ENCODE data around the gene PITHD1.
A peak's percentile ranks its signal among the peaks of the same experiment; 100 is the strongest.
"Not testable (repeated sequence)": the region's sequence is repeated elsewhere in the genome, so short reads cannot be mapped to it uniquely, and the experiment has no call there.

PITHD1 gene

GRCh38 chr1:23816361-23816760 lies 38.1 kb downstream of the PITHD1 start:
- Mint-ChIP-seq H3K27me3 (ENCODE audit: low read depth) (no peaks in the 10 kb centered on the region), H3K4me1 (ENCODE audit: low read depth) (no peaks in the 10 kb centered on the region), H3K4me3 (no peak overlapping the region), H3K9me3 (no peaks in the 10 kb centered on the region), H3K36me3 (ENCODE audit: low read depth) (peaks cover 4% of the 10 kb centered on the region), H3K27ac (no peak overlapping the region)
- DNase-seq (ENCODE audit: low spot score) = no peak

- no peaks in the 10 kb centered on the region for H3K27me3 Mint-ChIP-seq (ENCODE audit: low read depth)
- no peak for DNase-seq (ENCODE audit: low spot score)
- no peaks in the 10 kb centered on the region for H3K9me3 Mint-ChIP-seq
- H3K27ac Mint-ChIP-seq = no peak overlapping the region
- no peak overlapping the region for H3K4me3 Mint-ChIP-seq
- peaks cover 4% of the 10 kb centered on the region for H3K36me3 Mint-ChIP-seq (ENCODE audit: low read depth)
- no peaks in the 10 kb centered on the region for H3K4me1 Mint-ChIP-seq (ENCODE audit: low read depth)
Measured at GRCh38 chr1:23816906-23817305, 38.7 kb downstream of the PITHD1 start.

- peaks cover under 1% of the 10 kb centered on the region for H3K36me3 Mint-ChIP-seq (ENCODE audit: low read depth)
- no peaks in the 10 kb centered on the region for H3K9me3 Mint-ChIP-seq
- peaks cover 2% of the 10 kb centered on the region for H3K4me1 Mint-ChIP-seq (ENCODE audit: low read depth)
- H3K27ac Mint-ChIP-seq = no peak overlapping the region
- no peak overlapping the region for H3K4me3 Mint-ChIP-seq
- H3K27me3 Mint-ChIP-seq (ENCODE audit: low read depth) = no peaks in the 10 kb centered on the region
- DNase-seq (ENCODE audit: low spot score) = no peak
Measured at GRCh38 chr1:23817633-23818032, 39.4 kb downstream of the PITHD1 start.

GRCh38 chr1:23823767-23824166 lies 45.5 kb downstream of the PITHD1 start:
- H3K27ac Mint-ChIP-seq = peak overlapping the region; percentile 60

GRCh38 chr1:23824711-23825075 lies 46.5 kb downstream of the PITHD1 start:
- no peaks in the 10 kb centered on the region for H3K9me3 Mint-ChIP-seq
- peaks cover 2% of the 10 kb centered on the region for H3K36me3 Mint-ChIP-seq (ENCODE audit: low read depth)
- no peaks in the 10 kb centered on the region for H3K27me3 Mint-ChIP-seq (ENCODE audit: low read depth)
- H3K4me3 Mint-ChIP-seq = peak overlapping the region; percentile 94
- peaks cover 15% of the 10 kb centered on the region for H3K4me1 Mint-ChIP-seq (ENCODE audit: low read depth)
- no peak for DNase-seq (ENCODE audit: low spot score)
- H3K27ac Mint-ChIP-seq = peak overlapping the region; percentile 90

More at GRCh38 chr1:23823767-23824166, 45.5 kb downstream of the PITHD1 start:
- Mint-ChIP-seq H3K36me3 (ENCODE audit: low read depth) (peaks cover 2% of the 10 kb centered on the region), H3K4me3 (peak overlapping the region; percentile 94), H3K27me3 (ENCODE audit: low read depth) (no peaks in the 10 kb centered on the region), H3K4me1 (ENCODE audit: low read depth) (peaks cover 15% of the 10 kb centered on the region), H3K9me3 (no peaks in the 10 kb centered on the region)
- no peak for DNase-seq (ENCODE audit: low spot score)

GRCh38 chr1:23825076-23825761 lies 47.0 kb downstream of the PITHD1 start, which contains the start of gene HMGCL:
Gene HMGCL (minus strand): TSS chr1:23825429. CDS start chr1:23825415, 14 bp downstream.
- H3K27me3 Mint-ChIP-seq (ENCODE audit: low read depth) = no peaks in the 10 kb centered on the region
- peak within 1 kb of the TSS; percentile 90 for H3K27ac Mint-ChIP-seq
- H3K36me3 Mint-ChIP-seq (ENCODE audit: low read depth) = peaks cover 2% of the 10 kb centered on the region
- peak within 1 kb of the TSS; percentile 94 for H3K4me3 Mint-ChIP-seq
- peak; percentile 87 for DNase-seq (ENCODE audit: low spot score)
- H3K9me3 Mint-ChIP-seq = no peaks in the 10 kb centered on the region
- H3K4me1 Mint-ChIP-seq (ENCODE audit: low read depth) = peaks cover 15% of the 10 kb centered on the region

- H3K27ac Mint-ChIP-seq = peak overlapping the region; percentile 90
Measured at GRCh38 chr1:23825762-23826522, 47.7 kb downstream of the PITHD1 start.

GRCh38 chr1:23826590-23826989 lies 48.4 kb downstream of the PITHD1 start:
- not testable (repeated sequence) for H3K4me3 Mint-ChIP-seq; DNase-seq (ENCODE audit: low spot score); H3K9me3 Mint-ChIP-seq; H3K27ac Mint-ChIP-seq; H3K36me3 Mint-ChIP-seq (ENCODE audit: low read depth); H3K27me3 Mint-ChIP-seq (ENCODE audit: low read depth)
- peaks cover 15% of the 10 kb centered on the region for H3K4me1 Mint-ChIP-seq (ENCODE audit: low read depth)

More at GRCh38 chr1:23825762-23826522, 47.7 kb downstream of the PITHD1 start:
- Mint-ChIP-seq H3K4me1 (ENCODE audit: low read depth) (peaks cover 15% of the 10 kb centered on the region), H3K9me3 (no peaks in the 10 kb centered on the region), H3K36me3 (ENCODE audit: low read depth) (peaks cover 2% of the 10 kb centered on the region), H3K4me3 (peak overlapping the region; percentile 94), H3K27me3 (ENCODE audit: low read depth) (no peaks in the 10 kb centered on the region)
- DNase-seq (ENCODE audit: low spot score) = no peak

GRCh38 chr1:23827717-23828116 lies 49.5 kb downstream of the PITHD1 start:
- DNase-seq (ENCODE audit: low spot score) = no peak
- Mint-ChIP-seq H3K4me1 (ENCODE audit: low read depth) (peaks cover 13% of the 10 kb centered on the region), H3K27ac (no peak overlapping the region), H3K36me3 (ENCODE audit: low read depth) (peaks cover 2% of the 10 kb centered on the region), H3K9me3 (no peaks in the 10 kb centered on the region), H3K27me3 (ENCODE audit: low read depth) (peaks cover 2% of the 10 kb centered on the region), H3K4me3 (no peak overlapping the region)

GRCh38 chr1:23834156-23834555 lies 55.9 kb downstream of the PITHD1 start:
- DNase-seq (ENCODE audit: low spot score); H3K4me3 Mint-ChIP-seq; H3K27me3 Mint-ChIP-seq (ENCODE audit: low read depth); H3K27ac Mint-ChIP-seq; H3K36me3 Mint-ChIP-seq (ENCODE audit: low read depth); H3K9me3 Mint-ChIP-seq: not testable (repeated sequence)
- H3K4me1 Mint-ChIP-seq (ENCODE audit: low read depth) = peaks cover 11% of the 10 kb centered on the region

GRCh38 chr1:23836037-23836436 lies 57.8 kb downstream of the PITHD1 start:
- Mint-ChIP-seq H3K9me3 (no peaks in the 10 kb centered on the region), H3K4me1 (ENCODE audit: low read depth) (peaks cover 11% of the 10 kb centered on the region), H3K36me3 (ENCODE audit: low read depth) (no peaks in the 10 kb centered on the region), H3K27me3 (ENCODE audit: low read depth) (peaks cover 5% of the 10 kb centered on the region), H3K4me3 (no peak overlapping the region), H3K27ac (no peak overlapping the region)
- DNase-seq (ENCODE audit: low spot score) = no peak
